ENCODE results near the gene RFC3.

DNA sequence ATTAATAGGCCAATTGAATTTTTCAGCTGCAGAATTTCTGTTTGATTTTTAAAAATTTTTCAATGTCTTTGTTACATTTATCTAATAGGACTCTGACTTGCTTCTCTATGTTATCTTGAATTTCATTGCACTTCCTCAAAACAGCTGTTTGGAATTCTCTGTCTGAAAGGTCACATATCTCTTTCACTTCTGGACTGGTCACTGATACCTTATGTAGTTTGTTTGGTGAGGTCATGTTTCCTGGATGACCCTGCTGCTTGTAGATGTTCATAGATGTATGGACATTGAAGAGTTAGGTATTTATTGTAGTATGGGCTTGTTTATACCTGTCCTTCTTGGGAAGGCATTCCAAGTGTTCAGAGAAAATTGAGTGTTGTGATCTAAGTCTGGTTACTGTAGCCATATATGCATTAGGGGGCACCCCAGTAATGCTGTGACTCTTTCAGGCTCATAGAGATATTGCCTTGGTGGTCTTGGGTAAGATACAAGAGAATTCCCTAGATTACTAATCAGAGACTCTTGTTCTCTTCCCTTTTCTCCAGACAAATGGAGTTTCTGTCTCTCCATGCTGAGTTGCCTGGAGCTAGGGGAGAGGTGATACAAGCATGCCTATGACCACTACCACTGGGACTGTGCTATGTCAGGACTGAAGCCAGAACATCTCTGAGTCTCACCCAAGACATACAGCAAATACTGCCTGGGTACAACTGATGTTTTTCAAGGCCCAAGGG lies 27.8 kb downstream of the RFC3 start:
- no peak for TF ChIP-seq ZNF274 (IDR thresholded peaks at IDR 0.05; ENCODE audit: low read depth, low read length)
- TF ChIP-seq, protein P1, sequence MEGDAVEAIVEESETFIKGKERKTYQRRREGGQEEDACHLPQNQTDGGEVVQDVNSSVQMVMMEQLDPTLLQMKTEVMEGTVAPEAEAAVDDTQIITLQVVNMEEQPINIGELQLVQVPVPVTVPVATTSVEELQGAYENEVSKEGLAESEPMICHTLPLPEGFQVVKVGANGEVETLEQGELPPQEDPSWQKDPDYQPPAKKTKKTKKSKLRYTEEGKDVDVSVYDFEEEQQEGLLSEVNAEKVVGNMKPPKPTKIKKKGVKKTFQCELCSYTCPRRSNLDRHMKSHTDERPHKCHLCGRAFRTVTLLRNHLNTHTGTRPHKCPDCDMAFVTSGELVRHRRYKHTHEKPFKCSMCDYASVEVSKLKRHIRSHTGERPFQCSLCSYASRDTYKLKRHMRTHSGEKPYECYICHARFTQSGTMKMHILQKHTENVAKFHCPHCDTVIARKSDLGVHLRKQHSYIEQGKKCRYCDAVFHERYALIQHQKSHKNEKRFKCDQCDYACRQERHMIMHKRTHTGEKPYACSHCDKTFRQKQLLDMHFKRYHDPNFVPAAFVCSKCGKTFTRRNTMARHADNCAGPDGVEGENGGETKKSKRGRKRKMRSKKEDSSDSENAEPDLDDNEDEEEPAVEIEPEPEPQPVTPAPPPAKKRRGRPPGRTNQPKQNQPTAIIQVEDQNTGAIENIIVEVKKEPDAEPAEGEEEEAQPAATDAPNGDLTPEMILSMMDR (IDR thresholded peaks at IDR 0.05 in 2 of 3, conservative IDR thresholded peaks at IDR 0.05 in 1 of 3; ENCODE audit: borderline replicate concordance in 1 of 3, insufficient read depth in 1 of 3, low read depth in 2 of 3, low read length in 2 of 3), result no peak
- no peak for TF ChIP-seq YY1 (IDR thresholded peaks at IDR 0.05; ENCODE audit: extremely low read depth, insufficient replicate concordance, low read depth, low read length)
- no peak for TF ChIP-seq TCF7L2 (IDR thresholded peaks at IDR 0.05; ENCODE audit: borderline replicate concordance, extremely low read depth, insufficient read depth, insufficient read length)
- TF ChIP-seq, protein P2, sequence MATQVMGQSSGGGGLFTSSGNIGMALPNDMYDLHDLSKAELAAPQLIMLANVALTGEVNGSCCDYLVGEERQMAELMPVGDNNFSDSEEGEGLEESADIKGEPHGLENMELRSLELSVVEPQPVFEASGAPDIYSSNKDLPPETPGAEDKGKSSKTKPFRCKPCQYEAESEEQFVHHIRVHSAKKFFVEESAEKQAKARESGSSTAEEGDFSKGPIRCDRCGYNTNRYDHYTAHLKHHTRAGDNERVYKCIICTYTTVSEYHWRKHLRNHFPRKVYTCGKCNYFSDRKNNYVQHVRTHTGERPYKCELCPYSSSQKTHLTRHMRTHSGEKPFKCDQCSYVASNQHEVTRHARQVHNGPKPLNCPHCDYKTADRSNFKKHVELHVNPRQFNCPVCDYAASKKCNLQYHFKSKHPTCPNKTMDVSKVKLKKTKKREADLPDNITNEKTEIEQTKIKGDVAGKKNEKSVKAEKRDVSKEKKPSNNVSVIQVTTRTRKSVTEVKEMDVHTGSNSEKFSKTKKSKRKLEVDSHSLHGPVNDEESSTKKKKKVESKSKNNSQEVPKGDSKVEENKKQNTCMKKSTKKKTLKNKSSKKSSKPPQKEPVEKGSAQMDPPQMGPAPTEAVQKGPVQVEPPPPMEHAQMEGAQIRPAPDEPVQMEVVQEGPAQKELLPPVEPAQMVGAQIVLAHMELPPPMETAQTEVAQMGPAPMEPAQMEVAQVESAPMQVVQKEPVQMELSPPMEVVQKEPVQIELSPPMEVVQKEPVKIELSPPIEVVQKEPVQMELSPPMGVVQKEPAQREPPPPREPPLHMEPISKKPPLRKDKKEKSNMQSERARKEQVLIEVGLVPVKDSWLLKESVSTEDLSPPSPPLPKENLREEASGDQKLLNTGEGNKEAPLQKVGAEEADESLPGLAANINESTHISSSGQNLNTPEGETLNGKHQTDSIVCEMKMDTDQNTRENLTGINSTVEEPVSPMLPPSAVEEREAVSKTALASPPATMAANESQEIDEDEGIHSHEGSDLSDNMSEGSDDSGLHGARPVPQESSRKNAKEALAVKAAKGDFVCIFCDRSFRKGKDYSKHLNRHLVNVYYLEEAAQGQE (IDR thresholded peaks at IDR 0.05; ENCODE audit: low read depth), result no peak
- no peak for TF ChIP-seq SIN3A (IDR thresholded peaks at IDR 0.05; ENCODE audit: low read depth)
- no peak for TF ChIP-seq POLR2A (IDR thresholded peaks at IDR 0.05; ENCODE audit: borderline replicate concordance, extremely low read depth, insufficient read depth, insufficient read length)
- no peak for TF ChIP-seq POLR2AphosphoS5 (IDR thresholded peaks at IDR 0.05; ENCODE audit: low read depth, low read length)
- TF ChIP-seq SP1 (IDR thresholded peaks at IDR 0.05; ENCODE audit: low read depth), result no peak
- TF ChIP-seq SRF (IDR thresholded peaks at IDR 0.05; ENCODE audit: low read depth), result no peak
- TF ChIP-seq EZH2 (IDR thresholded peaks at IDR 0.05), result no peak
